H1 (cell line): ENCODE measurements around the gene FGF6. TPM values are rescaled to one million over a fixed set of nuclear protein-coding genes. Genes with fewer than 3 reads are reported as not detected.

Experiments
- CTCF ChIA-PET: fragments of 300-600 bp; sonication (Branson Sonifier 250); formaldehyde crosslinking; loops from one replicate; lab custom pipeline; 2021; ENCODE audit not compliant: partially characterized antibody; lab: Charles Lee
- POLR2A ChIA-PET: fragments of 300-600 bp; sonication (Branson Sonifier 250); formaldehyde crosslinking; loops from one replicate; lab custom pipeline; 2021; ENCODE audit warnings: inconsistent platforms; ENCODE audit not compliant: partially characterized antibody; lab: Charles Lee
- DNase-seq, 2 experiments: peaks; one replicate each; pipeline versions ENCODE4 v3.0.0 to v3.0.0-alpha.2; 2010 to 2022; ENCODE audit warnings: low spot score in 2 of 2, low read depth in 1 of 2, mixed read lengths in 1 of 2
- FAIRE-seq: peaks from 2 replicates; lab custom pipeline; 2011; peaks lifted over from hg19 to GRCh38; lab: Jason Lieb, UNC
- H2AFZ ChIP-seq: 2 replicates; pipeline ENCODE4 v1.8.1; 2012; ENCODE audit warnings: low read length, inconsistent platforms
- H2AK5ac ChIP-seq: 2 replicates; pipeline ENCODE4 v1.6.1; 2013; ENCODE audit warnings: low read depth, low read length
- H2BK120ac ChIP-seq: replicated peaks from 2 replicates; pipeline ENCODE3; 2013; ENCODE audit warnings: low read depth, low read length, inconsistent platforms
- H2BK12ac ChIP-seq: 2 replicates; pipeline ENCODE4 v1.6.1; 2013; ENCODE audit warnings: low read depth, low read length
- H2BK15ac ChIP-seq: 2 replicates; pipeline ENCODE4 v1.6.1; 2013; ENCODE audit warnings: low read length
- H2BK20ac ChIP-seq: 2 replicates; pipeline ENCODE4 v1.6.1; 2013; ENCODE audit warnings: low read length
- H2BK5ac ChIP-seq: 2 replicates; pipeline ENCODE4 v1.6.1; 2013; ENCODE audit warnings: low read depth, low read length
- H3K14ac ChIP-seq: 2 replicates; pipeline ENCODE4 v1.6.1; 2013; ENCODE audit warnings: inconsistent platforms; ENCODE audit not compliant: insufficient read length
- H3K18ac ChIP-seq: 2 replicates; pipeline ENCODE4 v1.6.1; 2013; ENCODE audit warnings: low read length; ENCODE audit errors: extremely low read depth
- H3K23ac ChIP-seq: 2 replicates; pipeline ENCODE4 v1.6.1; 2013; ENCODE audit warnings: inconsistent platforms; ENCODE audit not compliant: insufficient read length
- H3K23me2 ChIP-seq: 2 replicates; pipeline ENCODE4 v1.6.1; 2013; ENCODE audit warnings: low read depth, low read length
- H3K27ac ChIP-seq: 2 replicates; pipeline ENCODE4 v1.6.1; 2011; ENCODE audit warnings: low read depth, low read length, inconsistent platforms
- H3K27me3 ChIP-seq, 4 experiments: replicated peaks in 1 of 4; 1 replicate in 1 of 4; 2 replicates in 3 of 4; pipeline versions ENCODE4 v1.6.1 to v1.8.1; 2011 to 2013; ENCODE audit warnings: low read length in 3 of 4, mild to moderate bottlenecking in 3 of 4, inconsistent platforms in 2 of 4, mixed read lengths in 2 of 4, moderate library complexity in 1 of 4; ENCODE audit not compliant: control insufficient read depth in 3 of 4, insufficient read depth in 3 of 4; ENCODE audit errors: extremely low read depth in 1 of 4
- H3K36me3 ChIP-seq, 4 experiments: 2 replicates each; pipeline versions ENCODE4 v1.6.1 to v1.8.1; 2011 to 2013; ENCODE audit warnings: mild to moderate bottlenecking in 4 of 4, low read length in 3 of 4, moderate library complexity in 2 of 4, control low read depth in 1 of 4, inconsistent platforms in 1 of 4; ENCODE audit not compliant: insufficient read depth in 4 of 4, control insufficient read depth in 2 of 4
- H3K4ac ChIP-seq: replicated peaks from 2 replicates; pipeline ENCODE3; 2013; ENCODE audit warnings: low read length, low read depth, mixed read lengths, inconsistent platforms; ENCODE audit not compliant: insufficient read length
- H3K4me1 ChIP-seq, 4 experiments: replicated peaks in 1 of 4; 1 replicate in 1 of 4; 2 replicates in 3 of 4; pipeline versions ENCODE4 v1.6.1 to v1.8.1; 2011 to 2013; ENCODE audit warnings: low read length in 3 of 4, inconsistent platforms in 2 of 4, mixed read lengths in 1 of 4; ENCODE audit not compliant: insufficient read depth in 4 of 4, control insufficient read depth in 3 of 4
- H3K4me2 ChIP-seq, 2 experiments: 2 replicates each; pipeline versions ENCODE4 v1.6.1 to v1.8.1; 2011 to 2013; ENCODE audit warnings: low read depth in 2 of 2, low read length in 2 of 2, control low read depth in 1 of 2, inconsistent platforms in 1 of 2, mild to moderate bottlenecking in 1 of 2; ENCODE audit not compliant: insufficient read depth in 1 of 2
- H3K4me3 ChIP-seq, 4 experiments: fragments of 200-600, 300-600 bp in 1 of 4; sonication (generic), shearing (Covaris generic), sonication (Bioruptor Twin) in 1 of 4; 2 replicates each; pipeline versions ENCODE4 v1.5.1 to v1.8.1; 2011 to 2016; ENCODE audit warnings: low read length in 4 of 4, low read depth in 3 of 4, control low read depth in 2 of 4, inconsistent platforms in 2 of 4, mild to moderate bottlenecking in 2 of 4, mixed read lengths in 1 of 4, moderate library complexity in 1 of 4; ENCODE audit not compliant: insufficient read depth in 2 of 4; ENCODE audit errors: extremely low read depth in 1 of 4
- H3K56ac ChIP-seq: replicated peaks from 2 replicates; pipeline ENCODE3; 2013; ENCODE audit warnings: low read depth, mild to moderate bottlenecking, mixed read lengths, low read length, inconsistent platforms; ENCODE audit not compliant: insufficient read length
- H3K79me1 ChIP-seq: 2 replicates; pipeline ENCODE4 v1.6.1; 2013; ENCODE audit warnings: low read depth, low read length, control low read depth
- H3K79me2 ChIP-seq, 2 experiments: 2 replicates each; pipeline versions ENCODE4 v1.6.1 to v1.8.1; 2012 to 2013; ENCODE audit warnings: low read length in 2 of 2, mild to moderate bottlenecking in 2 of 2, inconsistent platforms in 1 of 2; ENCODE audit not compliant: insufficient read depth in 2 of 2, control insufficient read depth in 1 of 2
- H3K9ac ChIP-seq, 4 experiments: replicated peaks in 1 of 4; 1 replicate in 1 of 4; 2 replicates in 3 of 4; pipeline versions ENCODE4 v1.6.1 to v1.8.1; 2011 to 2013; ENCODE audit warnings: low read depth in 3 of 4, low read length in 3 of 4, control low read depth in 2 of 4, mild to moderate bottlenecking in 2 of 4, moderate library complexity in 2 of 4, inconsistent platforms in 1 of 4; ENCODE audit errors: extremely low read depth in 1 of 4
- H3K9me3 ChIP-seq, 2 experiments: 2 replicates each; pipeline versions ENCODE4 v1.6.1 to v1.8.1; 2012 to 2013; ENCODE audit warnings: mild to moderate bottlenecking in 2 of 2, moderate library complexity in 2 of 2, control low read depth in 1 of 2, inconsistent platforms in 1 of 2, low read depth in 1 of 2, low read length in 1 of 2, mixed read lengths in 1 of 2; ENCODE audit not compliant: insufficient read depth in 2 of 2
- H4K20me1 ChIP-seq, 2 experiments: replicated peaks in 1 of 2; 2 replicates each; pipeline versions ENCODE3 to v1.8.1; 2011 to 2013; ENCODE audit warnings: inconsistent platforms in 2 of 2, low read length in 2 of 2, mild to moderate bottlenecking in 1 of 2; ENCODE audit not compliant: insufficient read depth in 2 of 2, control insufficient read depth in 1 of 2
- H4K5ac ChIP-seq: 2 replicates; pipeline ENCODE4 v1.6.1; 2013; ENCODE audit warnings: low read length, low read depth, mixed read lengths, inconsistent platforms; ENCODE audit not compliant: insufficient read length
- H4K8ac ChIP-seq: 2 replicates; pipeline ENCODE4 v1.8.0; 2013; ENCODE audit warnings: mild to moderate bottlenecking, moderate library complexity, low read length, inconsistent platforms; ENCODE audit not compliant: insufficient read depth; ENCODE audit errors: extremely low read depth
- H4K91ac ChIP-seq: replicated peaks from 2 replicates; pipeline ENCODE3; 2013; ENCODE audit warnings: low read length, mixed read lengths, inconsistent platforms; ENCODE audit not compliant: insufficient read length
- BCL11A ChIP-seq, 2 experiments: IDR thresholded peaks; one replicate each; pipeline ENCODE4 v1.6.1; 2011; ENCODE audit warnings: low read depth in 2 of 2, low read length in 2 of 2, mild to moderate bottlenecking in 2 of 2
- CBX5 ChIP-seq: fragments of 300-800, 300-1000 bp; sonication (generic); IDR thresholded peaks from 2 replicates; pipeline ENCODE4 v1.7.1; 2016; ENCODE audit warnings: antibody characterized with exemption, low read length, low read depth
- GTF2F1 ChIP-seq: IDR thresholded peaks from 2 replicates; pipeline ENCODE4 v1.6.1; 2012; ENCODE audit warnings: low read depth, low read length, improper control_type of control experiment, borderline replicate concordance
- HDAC2 ChIP-seq, 2 experiments: fragments of 300-600 bp in 1 of 2; sonication (generic) in 1 of 2; IDR thresholded peaks; 2 replicates each; pipeline ENCODE4 v1.6.1; 2011 to 2012; ENCODE audit warnings: low read depth in 2 of 2, low read length in 2 of 2, mild to moderate bottlenecking in 2 of 2, moderate library complexity in 2 of 2, borderline replicate concordance in 1 of 2, inconsistent platforms in 1 of 2
- RBBP5 ChIP-seq: IDR thresholded peaks from 2 replicates; pipeline ENCODE4 v1.7.1; 2012; ENCODE audit warnings: low read depth, mild to moderate bottlenecking, inconsistent platforms, low read length, moderate library complexity, borderline replicate concordance
- RNF2 ChIP-seq: fragments of 200-900, 300-1000 bp; sonication (generic); IDR thresholded peaks from 2 replicates; pipeline ENCODE4 v1.7.1; 2016; ENCODE audit warnings: borderline replicate concordance, low read depth, mild to moderate bottlenecking, antibody characterized with exemption, low read length; ENCODE audit not compliant: poor library complexity, severe bottlenecking; ENCODE audit errors: missing control alignments
- SRF ChIP-seq: IDR thresholded peaks from 2 replicates; pipeline ENCODE4 v1.6.1; 2011; ENCODE audit warnings: mild to moderate bottlenecking, low read depth, low read length, moderate library complexity
- WGBS, 2 experiments: shearing (Covaris generic) in 1 of 2; methylation state at CpG; one replicate each; pipeline versions ENCODE4 v1.1.6 to v1.1.7; 2013 to 2015; ENCODE audit warnings: low lambda C conversion rate in 2 of 2, mixed read lengths in 2 of 2, inconsistent platforms in 1 of 2, low coverage in 1 of 2, missing lambda C conversion rate in 1 of 2; ENCODE audit not compliant: insufficient replicate concordance in 2 of 2, insufficient coverage in 1 of 2, insufficient read length in 1 of 2; ENCODE audit errors: extremely low coverage in 1 of 2, missing lambda C conversion rate in 1 of 2; 5-methylcytosine and 5-hydroxymethylcytosine counted together
- polyA plus RNA-seq, 7 experiments: library from polyadenylated mRNA; depleted of rRNA in 3 of 7; stranded (reverse) in 5 of 7; unstranded in 2 of 7; fragments of >200 nt in 5 of 7; fragments of 200-250 nt in 2 of 7; gene quantifications; 1 replicate in 5 of 7; 2 replicates in 1 of 7; 4 replicates in 1 of 7; pipeline versions ENCODE4 v1.2.1 to v1.2.3, GENCODE V29; 2011 to 2013; ENCODE audit warnings: missing spikeins in 2 of 7, mixed read lengths in 2 of 7
- total RNA-seq: library from RNA; stranded (reverse); fragmentation: NEBNext Ultra II Directional; extraction: Animal tissue kit (Norgen Biotek cat#: 25700); gene quantifications from 2 replicates; pipeline ENCODE4 v1.2.1, GENCODE V29; 2021
- TF ChIP-seq, protein P1 (sequence below): IDR thresholded peaks from 2 replicates; pipeline ENCODE4 v1.6.1; 2011; ENCODE audit warnings: low read depth, mild to moderate bottlenecking, low read length; ENCODE audit not compliant: insufficient read depth
- TF ChIP-seq, protein P2 (sequence below): IDR thresholded peaks from 2 replicates; pipeline ENCODE4 v1.6.1; 2011; ENCODE audit warnings: low read length, improper control_type of control experiment

FGF6 gene
- total and polyA plus RNA-seq, 2 of the 8 experiments (the other 6 are each of a cell fraction or from before 2014, with no cell fraction given) = not detected

DNA sequence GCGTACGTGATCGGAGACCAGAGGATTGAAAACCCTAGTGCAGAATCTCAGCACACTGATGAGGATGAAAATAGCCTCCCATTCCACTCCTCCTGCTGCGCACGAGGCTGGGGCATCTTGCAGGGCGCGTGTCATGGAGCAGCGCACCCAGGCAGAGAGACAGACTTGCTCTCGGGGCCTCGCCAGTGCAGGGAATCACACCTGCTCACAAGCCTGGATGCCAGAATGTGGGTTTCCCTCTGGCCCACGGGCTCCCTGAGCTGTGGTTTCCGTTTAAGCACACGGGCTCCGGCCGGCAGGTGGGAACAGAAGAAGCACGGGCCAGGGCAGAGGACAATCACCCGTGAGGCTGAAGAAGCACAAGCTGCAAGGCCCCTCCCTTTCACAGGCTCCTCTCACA, 2.0 kb downstream of the FGF6 start:
- H3K79me2 ChIP-seq = no peaks in the 10 kb centered on the region
- H2BK5ac ChIP-seq = peak overlapping the region; percentile 18; the same call in 1 of the 2 replicates
- H3K23me2 ChIP-seq = peaks cover 4% of the 10 kb centered on the region; the same call in 1 of the 2 replicates
- ChIA-PET CTCF (interaction anchor here (0.9 to 4.0 kb wide), 4 partner anchors 8 to 61 kb away, joined by 3 to 16 read pairs (median 9); no protein-coding TSS in a partner anchor), POLR2A (interaction anchor here (1.3 kb wide), 1 partner anchor 16 kb away, joined by 4 read pairs; no protein-coding TSS in a partner anchor)
- H2BK120ac ChIP-seq = no peak overlapping the region
- peak overlapping the region; percentile 55 for H4K91ac ChIP-seq
- TF ChIP-seq CBX5 (no peak), RNF2 (no peak), BCL11A (IDR thresholded peaks at IDR 0.05; ENCODE audit: low read depth in 2 of 2, low read length in 2 of 2) (no peak), GTF2F1 (no peak), RBBP5 (no peak), SRF (no peak), HDAC2 (IDR thresholded peaks at IDR 0.05; ENCODE audit: borderline replicate concordance in 1 of 2, low read depth in 2 of 2, low read length in 2 of 2) (no peak)
- TF ChIP-seq, protein P1, sequence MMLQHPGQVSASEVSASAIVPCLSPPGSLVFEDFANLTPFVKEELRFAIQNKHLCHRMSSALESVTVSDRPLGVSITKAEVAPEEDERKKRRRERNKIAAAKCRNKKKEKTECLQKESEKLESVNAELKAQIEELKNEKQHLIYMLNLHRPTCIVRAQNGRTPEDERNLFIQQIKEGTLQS = no peak
- TF ChIP-seq, protein P2, sequence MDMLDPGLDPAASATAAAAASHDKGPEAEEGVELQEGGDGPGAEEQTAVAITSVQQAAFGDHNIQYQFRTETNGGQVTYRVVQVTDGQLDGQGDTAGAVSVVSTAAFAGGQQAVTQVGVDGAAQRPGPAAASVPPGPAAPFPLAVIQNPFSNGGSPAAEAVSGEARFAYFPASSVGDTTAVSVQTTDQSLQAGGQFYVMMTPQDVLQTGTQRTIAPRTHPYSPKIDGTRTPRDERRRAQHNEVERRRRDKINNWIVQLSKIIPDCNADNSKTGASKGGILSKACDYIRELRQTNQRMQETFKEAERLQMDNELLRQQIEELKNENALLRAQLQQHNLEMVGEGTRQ = no peak
- H3K9me3 ChIP-seq = no peaks in the 10 kb centered on the region
- H3K27me3 ChIP-seq = no peaks in the 10 kb centered on the region
- H2AFZ ChIP-seq = no peak overlapping the region
- WGBS, 2 experiments = 93% methylated on average over 17 of the region's 17 CpGs; no CpG with 5 or more reads in 1 of the 2 experiments
- no peak overlapping the region for H4K5ac ChIP-seq
- peak overlapping the region; percentile 33; the same call in 1 of the 2 replicates for H3K18ac ChIP-seq
- peak overlapping the region; percentile 77; the same call in 1 of the 2 replicates for H2BK12ac ChIP-seq
- H3K56ac ChIP-seq = no peak overlapping the region
- no peak overlapping the region for H3K4me2 ChIP-seq
- no peak overlapping the region for H3K14ac ChIP-seq
- H3K4ac ChIP-seq = no peak overlapping the region
- peak overlapping the region; percentile 78; the same call in 1 of the 2 replicates for H2AK5ac ChIP-seq
- H2BK15ac ChIP-seq = no peak overlapping the region
- H3K9ac ChIP-seq = no peak overlapping the region
- no peak overlapping the region for H3K4me3 ChIP-seq
- H2BK20ac ChIP-seq = peak overlapping the region; percentile 73
- no peaks in the 10 kb centered on the region for H3K79me1 ChIP-seq
- no peaks in the 10 kb centered on the region for H4K20me1 ChIP-seq
- H3K27ac ChIP-seq = no peak overlapping the region
- no peaks in the 10 kb centered on the region for H3K36me3 ChIP-seq
- DNase-seq (peak in 1 of 2 experiments; percentile 36), FAIRE-seq (no peak)
- H3K23ac ChIP-seq = no peak overlapping the region
- H4K8ac ChIP-seq = no peak overlapping the region
- peaks cover 12 to 24% (median 19%) of the 10 kb centered on the region in 4 experiments for H3K4me1 ChIP-seq
